Kidney glomerular epithelial cell (primary cell): ENCODE results near the gene CDKN2A.

Experiments
- DNase-seq: peaks from one replicate; lab custom pipeline; 2025; lab: John Stamatoyannopoulos, UW

CDKN2A gene

GRCh38 chr9:22005702-22006606 is 11.8 kb upstream of the CDKN2A start:
- no peak for DNase-seq

- DNase-seq, result no peak
These were observed 11.0 kb upstream of the CDKN2A start for GRCh38 chr9:22005021-22005701.

GRCh38 chr9:22002038-22002437 is 7.8 kb upstream of the CDKN2A start:
- no peak for DNase-seq

- no peak for DNase-seq
These were observed 3.8 kb upstream of the CDKN2A start for GRCh38 chr9:21998026-21998425.

- DNase-seq, result no peak
These were observed 3.3 kb upstream of the CDKN2A start for GRCh38 chr9:21997480-21997879.

GRCh38 chr9:21996858-21997257 is 2.7 kb upstream of the CDKN2A start:
- DNase-seq, result no peak

GRCh38 chr9:21996438-21996837 is 2.2 kb upstream of the CDKN2A start:
- DNase-seq, result no peak

GRCh38 chr9:21995666-21996398 is 1.6 kb upstream of the CDKN2A start:
- DNase-seq, result no peak

GRCh38 chr9:21995006-21995665 is 944 bp upstream of the CDKN2A start:
- DNase-seq, result peak; percentile 50

GRCh38 chr9:21994556-21995005 is 389 bp upstream of the CDKN2A start, which contains the start of gene CDKN2B-AS1:
Gene CDKN2B-AS1 (plus strand): TSS chr9:21994791.
- DNase-seq, result no peak

GRCh38 chr9:21993007-21993406 is 1.2 kb downstream of the CDKN2A start:
- DNase-seq, result no peak

- DNase-seq, result peak; percentile 50
These were observed 2.9 kb downstream of the CDKN2A start for GRCh38 chr9:21991072-21991959.

GRCh38 chr9:21989440-21990189 is 4.6 kb downstream of the CDKN2A start:
- no peak for DNase-seq

GRCh38 chr9:21988056-21988990 is 5.9 kb downstream of the CDKN2A start:
- no peak for DNase-seq

GRCh38 chr9:21985964-21986667 is 8.1 kb downstream of the CDKN2A start:
- DNase-seq, result no peak

- no peak for DNase-seq
These were observed 10.1 kb downstream of the CDKN2A start for GRCh38 chr9:21984101-21984500.

GRCh38 chr9:21983561-21983935 is 10.6 kb downstream of the CDKN2A start:
- DNase-seq, result no peak

- DNase-seq, result no peak
These were observed 11.2 kb downstream of the CDKN2A start for GRCh38 chr9:21982861-21983560.
